Measurements from ENCODE around the gene MUC13.

- TF ChIP-seq CTCF (IDR thresholded peaks at IDR 0.05) (no peak), SIN3A (IDR thresholded peaks at IDR 0.05; ENCODE audit: borderline replicate concordance, insufficient read depth, low read depth, low read length) (no peak)
These were observed 75.5 kb downstream of the MUC13 start for GRCh38 chr3:124859025-124859424.

All from Panc1 (cell line).